Stimulated activated CD8-positive, alpha-beta memory T cell treated with anti-CD3 and anti-CD28 coated beads, Interleukin-7, amount 100 ng/mL, for 1 hour (primary cell): ENCODE data around the gene LMAN1.

Experiments
- DNase-seq, 2 donors: peaks; one replicate each; pipeline ENCODE4 v3.0.0-alpha.2; 2020; ENCODE audit warnings: low read depth in 2 of 2

Gene LMAN1

GRCh38 chr18:59358712-59359575 is at the start of gene LMAN1:
TSS of gene LMAN1 (minus strand) at chr18:59359265. CDS start at chr18:59359244, 21 bp downstream.
- peak; percentile 78 to 82 for DNase-seq

- DNase-seq, result peak; percentile 15 to 43
Measured at GRCh38 chr18:59402432-59403090, 43.5 kb upstream of the LMAN1 start.

- DNase-seq, result no peak
Measured at GRCh38 chr18:59400407-59400806, 41.3 kb upstream of the LMAN1 start.

- no peak for DNase-seq
Measured at GRCh38 chr18:59395226-59396175, 36.4 kb upstream of the LMAN1 start.

GRCh38 chr18:59393381-59393780 is 34.3 kb upstream of the LMAN1 start:
- DNase-seq, result no peak

- no peak for DNase-seq
Measured at GRCh38 chr18:59388817-59389216, 29.8 kb upstream of the LMAN1 start.

GRCh38 chr18:59387687-59388565 is 28.9 kb upstream of the LMAN1 start:
- no peak for DNase-seq

- no peak for DNase-seq
Measured at GRCh38 chr18:59386909-59387686, 28.0 kb upstream of the LMAN1 start.

- DNase-seq, result no peak
Measured at GRCh38 chr18:59385191-59385590, 26.1 kb upstream of the LMAN1 start.

GRCh38 chr18:59383851-59384250 is 24.8 kb upstream of the LMAN1 start:
- DNase-seq, result no peak

- DNase-seq, result no peak
Measured at GRCh38 chr18:59382383-59382782, 23.3 kb upstream of the LMAN1 start.

- DNase-seq, result no peak
Measured at GRCh38 chr18:59381949-59382348, 22.9 kb upstream of the LMAN1 start.

- DNase-seq, result no peak
Measured at GRCh38 chr18:59380706-59381105, 21.6 kb upstream of the LMAN1 start.

GRCh38 chr18:59379772-59380522 is 20.9 kb upstream of the LMAN1 start:
- DNase-seq, result no peak

GRCh38 chr18:59377613-59378337 is 18.7 kb upstream of the LMAN1 start:
- DNase-seq, result no peak

GRCh38 chr18:59376351-59376935 is 17.4 kb upstream of the LMAN1 start:
- DNase-seq, result no peak

- DNase-seq, result no peak
Measured at GRCh38 chr18:59374128-59374527, 15.1 kb upstream of the LMAN1 start.

- DNase-seq, result no peak
Measured at GRCh38 chr18:59372975-59373374, 13.9 kb upstream of the LMAN1 start.
